Gastrocnemius medialis (tissue), 4 donors: ENCODE measurements around the gene DEFB129. TPM values are rescaled to one million over a fixed set of nuclear protein-coding genes. Genes with fewer than 3 reads are reported as not detected.

Source experiments
- ATAC-seq, 2 donors: fragments of 150-250 bp; one replicate each; pipeline ENCODE4 v1.9.1; 2016
- DNase-seq, 2 donors: peaks; one replicate each; pipeline ENCODE4 v3.0.0-alpha.2; 2019
- H3K27ac ChIP-seq, 4 donors: fragments of 200-600 bp; sonication (generic); 1 replicate in 1 of 4; 2 replicates in 3 of 4; pipeline ENCODE4 v1.5.1; 2016 to 2018; ENCODE audit warnings: mild to moderate bottlenecking in 2 of 4, moderate library complexity in 1 of 4
- H3K27me3 ChIP-seq, 3 donors: fragments of 200-600 bp; sonication (generic) in 2 of 3; 1 replicate in 1 of 3; 2 replicates in 2 of 3; pipeline versions ENCODE4 v1.5.1 to v1.6.0; 2016 to 2019; ENCODE audit warnings: mild to moderate bottlenecking in 1 of 3, moderate library complexity in 1 of 3
- H3K36me3 ChIP-seq, 2 donors: fragments of 200-600 bp; sonication (generic) in 1 of 2; one replicate each; pipeline ENCODE4 v1.5.1; 2017 to 2018
- H3K4me1 ChIP-seq, 2 donors: fragments of 200-600 bp; sonication (generic) in 1 of 2; one replicate each; pipeline ENCODE4 v1.5.1; 2016 to 2017; ENCODE audit warnings: mild to moderate bottlenecking in 2 of 2
- H3K4me3 ChIP-seq, 4 donors: fragments of 200-600 bp; sonication (generic) in 3 of 4; 1 replicate in 1 of 4; 2 replicates in 3 of 4; pipeline ENCODE4 v1.5.1; 2016 to 2019; ENCODE audit warnings: mild to moderate bottlenecking in 2 of 4
- H3K9me3 ChIP-seq, 3 donors: fragments of 200-600 bp; sonication (generic) in 2 of 3; 1 replicate in 1 of 3; 2 replicates in 2 of 3; pipeline ENCODE4 v1.5.1; 2016 to 2019
- POLR2A ChIP-seq, 2 donors: fragments of 450-650 bp; IDR thresholded peaks; one replicate each; pipeline ENCODE4 v1.6.1; 2017; ENCODE audit warnings: antibody characterized with exemption in 2 of 2, mild to moderate bottlenecking in 2 of 2, moderate library complexity in 2 of 2
- in situ Hi-C, 4 donors: fragments of 200-750 bp; cut with MboI; loops; one replicate each; pipeline versions ENCODE4 v1.15.0 to v1.8.0; 2017; ENCODE audit warnings: low sequenced_read_pairs in 4 of 4
- intact Hi-C: fragments of 100-400 bp; cut with DNase I; formaldehyde crosslinking; loops from one replicate; pipeline ENCODE4 v1.15.1; 2023; ENCODE audit warnings: low total_unique reads
- total RNA-seq, 4 donors: library from RNA; depleted of rRNA; stranded (reverse); fragments of >200 nt; gene quantifications; one replicate each; pipeline versions ENCODE4 v1.1.0 to v1.2.3, GENCODE V29; 2016
- TF ChIP-seq, protein P1 (sequence below), 5 experiments: fragments of 450-650 bp in 3 of 5; fragments of 200-600 bp in 2 of 5; sonication (generic) in 2 of 5; IDR thresholded peaks in 4 of 5; conservative IDR thresholded peaks in 1 of 5; 1 replicate in 4 of 5; 2 replicates in 1 of 5; pipeline ENCODE4 v1.5.1; 2016 to 2019; ENCODE audit warnings: antibody characterized with exemption in 5 of 5, mild to moderate bottlenecking in 3 of 5, moderate library complexity in 3 of 5

DEFB129 gene
- total RNA-seq, 4 donors from 2014 or later, result not detected

DNA sequence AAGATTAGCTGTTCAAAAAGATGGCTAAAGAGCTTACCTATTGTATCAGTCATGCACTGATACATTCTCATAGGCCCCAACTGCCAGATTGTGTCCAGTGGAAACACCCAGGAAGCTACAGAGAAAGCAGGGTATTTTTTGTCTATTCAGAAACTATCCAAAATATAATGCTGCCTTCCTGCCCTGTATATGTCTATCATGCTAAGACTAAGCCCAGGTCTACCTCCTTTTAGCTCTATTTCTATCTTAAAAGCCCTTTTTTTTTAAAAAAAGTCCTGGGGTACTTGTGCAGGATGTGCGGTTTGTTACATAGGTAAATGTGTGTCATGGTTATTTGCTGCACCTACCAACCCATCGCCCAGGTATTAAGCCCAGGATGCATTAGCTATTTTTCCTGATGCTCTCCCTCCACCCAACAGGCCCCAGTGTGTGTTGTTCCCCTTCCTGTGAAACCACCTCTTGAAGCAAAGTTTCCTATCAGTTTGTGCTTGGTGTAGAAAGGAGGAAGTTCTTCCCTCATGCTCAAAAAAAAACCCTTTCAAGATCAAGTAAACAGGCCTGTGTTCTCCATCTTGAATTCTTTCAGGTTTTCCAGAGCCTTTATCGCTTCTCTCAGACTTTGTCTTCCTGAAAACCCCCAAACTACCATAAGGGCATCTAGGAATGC is 514 bp downstream of the DEFB129 start:
- intact Hi-C loops, result no loop called here
- Histone ChIP-seq H3K4me1 (no peaks in the 10 kb centered on the region), H3K27ac (no peak overlapping the region), H3K9me3 (no peaks in the 10 kb centered on the region), H3K27me3 (no peaks in the 10 kb centered on the region), H3K36me3 (no peaks in the 10 kb centered on the region), H3K4me3 (no peak overlapping the region)
- in situ Hi-C loops, result no loop called here
- DNase-seq (no peak), ATAC-seq (no peak)
- TF ChIP-seq, protein P1, sequence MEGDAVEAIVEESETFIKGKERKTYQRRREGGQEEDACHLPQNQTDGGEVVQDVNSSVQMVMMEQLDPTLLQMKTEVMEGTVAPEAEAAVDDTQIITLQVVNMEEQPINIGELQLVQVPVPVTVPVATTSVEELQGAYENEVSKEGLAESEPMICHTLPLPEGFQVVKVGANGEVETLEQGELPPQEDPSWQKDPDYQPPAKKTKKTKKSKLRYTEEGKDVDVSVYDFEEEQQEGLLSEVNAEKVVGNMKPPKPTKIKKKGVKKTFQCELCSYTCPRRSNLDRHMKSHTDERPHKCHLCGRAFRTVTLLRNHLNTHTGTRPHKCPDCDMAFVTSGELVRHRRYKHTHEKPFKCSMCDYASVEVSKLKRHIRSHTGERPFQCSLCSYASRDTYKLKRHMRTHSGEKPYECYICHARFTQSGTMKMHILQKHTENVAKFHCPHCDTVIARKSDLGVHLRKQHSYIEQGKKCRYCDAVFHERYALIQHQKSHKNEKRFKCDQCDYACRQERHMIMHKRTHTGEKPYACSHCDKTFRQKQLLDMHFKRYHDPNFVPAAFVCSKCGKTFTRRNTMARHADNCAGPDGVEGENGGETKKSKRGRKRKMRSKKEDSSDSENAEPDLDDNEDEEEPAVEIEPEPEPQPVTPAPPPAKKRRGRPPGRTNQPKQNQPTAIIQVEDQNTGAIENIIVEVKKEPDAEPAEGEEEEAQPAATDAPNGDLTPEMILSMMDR (IDR thresholded peaks at IDR 0.05 in 4 of 5, conservative IDR thresholded peaks at IDR 0.05 in 1 of 5), result no peak
- no peak for TF ChIP-seq POLR2A (IDR thresholded peaks at IDR 0.05)

DNA sequence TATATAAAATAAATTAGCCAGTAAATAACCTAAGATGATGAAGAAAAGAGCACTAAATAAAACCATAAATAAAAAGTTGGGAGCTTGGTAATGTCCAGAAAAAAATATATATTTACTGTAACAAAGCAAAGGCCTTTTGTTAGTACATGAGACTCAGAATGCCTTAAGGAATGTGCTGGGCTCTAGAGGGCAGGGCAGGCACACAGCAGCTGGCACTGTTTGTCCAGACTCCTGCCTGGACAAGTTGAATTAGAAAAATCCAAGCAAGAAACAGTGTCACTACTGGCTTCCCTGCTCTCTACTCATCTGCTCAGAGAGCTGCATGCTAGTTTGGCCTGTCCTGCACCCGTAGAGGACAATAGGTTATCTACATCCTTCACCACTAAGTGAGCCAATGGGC is 8.8 kb downstream of the DEFB129 start:
- in situ Hi-C loops (no loop called here), intact Hi-C loops (no loop called here)
- ATAC-seq, result no peak
- no peaks in the 10 kb centered on the region for H3K4me1 ChIP-seq
- TF ChIP-seq POLR2A (IDR thresholded peaks at IDR 0.05), result no peak
- no peaks in the 10 kb centered on the region for H3K9me3 ChIP-seq
- no peaks in the 10 kb centered on the region for H3K36me3 ChIP-seq
- no peak overlapping the region for H3K27ac ChIP-seq
- H3K4me3 ChIP-seq, result no peak overlapping the region
- no peak for DNase-seq
- H3K27me3 ChIP-seq, result no peaks in the 10 kb centered on the region

DNA sequence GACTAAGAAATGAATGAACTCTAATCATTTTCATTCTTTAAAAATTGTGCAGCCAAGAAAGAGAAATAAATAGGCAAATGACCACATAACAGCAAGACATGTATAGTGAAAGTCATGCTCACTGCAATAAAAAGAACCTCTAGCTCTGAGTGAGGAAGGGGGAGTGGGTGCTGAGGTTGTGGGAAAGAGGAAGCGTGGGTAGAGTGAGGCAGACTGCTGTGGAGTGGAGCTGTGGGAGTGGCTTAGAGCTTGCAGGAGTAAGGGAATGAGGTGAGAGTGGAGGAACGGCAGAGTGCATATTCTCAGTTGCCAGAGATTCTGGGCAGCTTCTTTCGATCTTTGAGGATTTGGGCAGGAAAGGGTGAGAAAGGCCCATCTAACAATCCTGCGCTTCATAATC is 10.4 kb downstream of the DEFB129 start:
- DNase-seq, result no peak

DNA sequence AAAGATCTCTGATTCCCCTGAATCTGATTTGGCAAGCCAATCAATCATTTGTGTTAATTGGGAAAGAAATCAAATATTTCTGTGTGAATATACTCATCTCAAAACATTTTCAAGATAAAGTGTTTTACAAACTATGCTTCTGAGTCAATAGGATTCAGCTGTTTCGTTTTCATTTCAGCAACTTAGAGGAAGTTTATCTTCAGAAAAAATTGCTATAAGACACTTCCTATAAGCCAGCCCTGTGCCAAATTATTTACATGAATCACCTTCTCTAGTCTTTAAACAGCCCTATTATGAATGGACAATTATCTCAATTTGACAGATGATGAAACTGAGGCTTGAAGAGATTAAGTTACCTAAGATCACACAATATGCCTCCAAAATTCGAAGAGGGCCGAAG is 10.9 kb downstream of the DEFB129 start:
- Histone ChIP-seq H3K9me3 (no peaks in the 10 kb centered on the region), H3K4me3 (no peak overlapping the region), H3K27me3 (no peaks in the 10 kb centered on the region), H3K27ac (no peak overlapping the region), H3K36me3 (no peaks in the 10 kb centered on the region), H3K4me1 (no peaks in the 10 kb centered on the region)
- ATAC-seq, result no peak
- no peak for DNase-seq
- in situ Hi-C loops, result no loop called here
- TF ChIP-seq, protein P1 (IDR thresholded peaks at IDR 0.05 in 4 of 5, conservative IDR thresholded peaks at IDR 0.05 in 1 of 5), result no peak
- TF ChIP-seq POLR2A (IDR thresholded peaks at IDR 0.05), result no peak
- intact Hi-C loops, result no loop called here

More for the DNA sequence above, 10.4 kb downstream of the DEFB129 start:
- TF ChIP-seq, protein P1 (IDR thresholded peaks at IDR 0.05 in 4 of 5, conservative IDR thresholded peaks at IDR 0.05 in 1 of 5), result no peak
- TF ChIP-seq POLR2A (IDR thresholded peaks at IDR 0.05), result no peak
- H3K4me1 ChIP-seq, result no peaks in the 10 kb centered on the region
- H3K9me3 ChIP-seq, result no peaks in the 10 kb centered on the region
- in situ Hi-C loops (no loop called here), intact Hi-C loops (no loop called here)
- H3K36me3 ChIP-seq, result no peaks in the 10 kb centered on the region
- no peaks in the 10 kb centered on the region for H3K27me3 ChIP-seq
- no peak overlapping the region for H3K27ac ChIP-seq
- no peak overlapping the region for H3K4me3 ChIP-seq
- no peak for ATAC-seq

DNA sequence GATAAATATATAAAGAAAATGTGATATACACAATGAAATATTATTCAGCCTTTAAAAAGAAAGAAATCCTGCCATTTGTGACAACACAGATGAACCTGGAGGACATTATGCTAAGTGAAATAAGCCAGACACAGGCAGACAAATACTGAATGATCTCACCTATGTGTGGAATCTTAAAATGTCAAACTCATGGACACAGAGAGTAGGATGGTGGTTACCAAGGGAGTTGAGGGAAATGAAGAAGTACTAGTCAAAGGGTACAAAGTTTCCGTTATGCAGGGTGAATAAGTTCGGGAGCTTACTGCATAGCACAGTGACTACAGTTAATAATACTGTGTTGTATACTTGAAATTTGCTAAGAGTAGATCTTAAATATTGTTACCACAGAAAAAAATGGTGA is 15.8 kb downstream of the DEFB129 start:
- DNase-seq, result no peak
- Histone ChIP-seq H3K4me3 (no peak overlapping the region), H3K9me3 (no peaks in the 10 kb centered on the region), H3K27me3 (no peaks in the 10 kb centered on the region), H3K4me1 (no peaks in the 10 kb centered on the region), H3K27ac (no peak overlapping the region), H3K36me3 (no peaks in the 10 kb centered on the region)
- TF ChIP-seq, protein P1 (IDR thresholded peaks at IDR 0.05 in 4 of 5, conservative IDR thresholded peaks at IDR 0.05 in 1 of 5), result no peak
- TF ChIP-seq POLR2A (IDR thresholded peaks at IDR 0.05), result no peak
- no peak for ATAC-seq
- intact Hi-C loops (no loop called here), in situ Hi-C loops (no loop called here)
